Osteocyte (in vitro differentiated cells): ENCODE results near the gene PTPN12. TPM values are rescaled to one million over a fixed set of nuclear protein-coding genes. Genes with fewer than 3 reads are reported as not detected.

ENCODE experiments used
- DNase-seq: peaks from one replicate; pipeline ENCODE4 v3.0.0; 2021; ENCODE audit warnings: mixed read lengths; ENCODE audit not compliant: unreplicated experiment; ENCODE audit errors: extremely low spot score
- H3K27ac Mint-ChIP-seq: one replicate; pipeline ENCODE4 v1.8.0; 2021; ENCODE audit warnings: mild to moderate bottlenecking, mixed read lengths; ENCODE audit not compliant: unreplicated experiment
- H3K27me3 Mint-ChIP-seq: one replicate; pipeline ENCODE4 v1.8.0; 2021; ENCODE audit warnings: mixed read lengths; ENCODE audit not compliant: unreplicated experiment
- H3K36me3 Mint-ChIP-seq: one replicate; pipeline ENCODE4 v1.8.0; 2021; ENCODE audit warnings: mixed read lengths; ENCODE audit not compliant: unreplicated experiment
- H3K4me1 Mint-ChIP-seq: one replicate; pipeline ENCODE4 v1.8.0; 2021; ENCODE audit warnings: mixed read lengths; ENCODE audit not compliant: unreplicated experiment
- H3K4me3 Mint-ChIP-seq: one replicate; pipeline ENCODE4 v1.8.0; 2021; ENCODE audit warnings: mild to moderate bottlenecking, moderate library complexity, mixed read lengths; ENCODE audit not compliant: unreplicated experiment
- H3K9me3 Mint-ChIP-seq: one replicate; pipeline ENCODE4 v1.8.0; 2021; ENCODE audit warnings: mixed read lengths; ENCODE audit not compliant: unreplicated experiment
- total RNA-seq: library from RNA; stranded (reverse); gene quantifications from 2 replicates; pipeline ENCODE4 v1.2.1, GENCODE V29; 2021
- TF ChIP-seq, protein P1 (sequence below): fragments of 200-600 bp; sonication (generic); IDR thresholded peaks from 2 replicates; pipeline ENCODE4 v1.5.0; 2021; ENCODE audit warnings: antibody characterized with exemption, mild to moderate bottlenecking, moderate library complexity

PTPN12 gene
- total RNA-seq, 1 donor from 2014 or later: 85.4 TPM

DNA sequence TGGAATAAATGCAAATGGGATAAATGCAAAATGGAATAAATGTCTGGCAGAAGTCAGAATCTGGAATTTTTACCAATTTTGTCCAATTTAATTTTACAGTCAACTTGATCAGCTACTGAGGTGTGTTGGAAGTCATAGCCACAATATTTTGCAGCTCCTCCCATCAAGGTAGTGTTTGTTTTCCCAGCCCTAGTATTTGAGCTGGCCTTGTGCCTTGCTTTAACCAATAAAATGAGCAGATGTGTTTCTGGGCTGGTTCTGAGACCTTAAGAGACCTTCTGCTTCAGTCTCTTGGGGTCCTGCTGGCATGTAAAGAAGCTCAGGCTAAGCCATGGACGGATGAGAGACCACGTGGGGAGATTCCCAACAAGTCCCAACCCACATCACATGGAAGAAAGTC, 116.5 kb downstream of the PTPN12 start:
- no peaks in the 10 kb centered on the region for H3K9me3 Mint-ChIP-seq
- H3K27me3 Mint-ChIP-seq: no peaks in the 10 kb centered on the region
- no peak overlapping the region for H3K4me3 Mint-ChIP-seq
- H3K27ac Mint-ChIP-seq: no peak overlapping the region
- TF ChIP-seq, protein P1, sequence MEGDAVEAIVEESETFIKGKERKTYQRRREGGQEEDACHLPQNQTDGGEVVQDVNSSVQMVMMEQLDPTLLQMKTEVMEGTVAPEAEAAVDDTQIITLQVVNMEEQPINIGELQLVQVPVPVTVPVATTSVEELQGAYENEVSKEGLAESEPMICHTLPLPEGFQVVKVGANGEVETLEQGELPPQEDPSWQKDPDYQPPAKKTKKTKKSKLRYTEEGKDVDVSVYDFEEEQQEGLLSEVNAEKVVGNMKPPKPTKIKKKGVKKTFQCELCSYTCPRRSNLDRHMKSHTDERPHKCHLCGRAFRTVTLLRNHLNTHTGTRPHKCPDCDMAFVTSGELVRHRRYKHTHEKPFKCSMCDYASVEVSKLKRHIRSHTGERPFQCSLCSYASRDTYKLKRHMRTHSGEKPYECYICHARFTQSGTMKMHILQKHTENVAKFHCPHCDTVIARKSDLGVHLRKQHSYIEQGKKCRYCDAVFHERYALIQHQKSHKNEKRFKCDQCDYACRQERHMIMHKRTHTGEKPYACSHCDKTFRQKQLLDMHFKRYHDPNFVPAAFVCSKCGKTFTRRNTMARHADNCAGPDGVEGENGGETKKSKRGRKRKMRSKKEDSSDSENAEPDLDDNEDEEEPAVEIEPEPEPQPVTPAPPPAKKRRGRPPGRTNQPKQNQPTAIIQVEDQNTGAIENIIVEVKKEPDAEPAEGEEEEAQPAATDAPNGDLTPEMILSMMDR: no peak
- H3K36me3 Mint-ChIP-seq: peaks cover 16% of the 10 kb centered on the region
- peaks cover 8% of the 10 kb centered on the region for H3K4me1 Mint-ChIP-seq
- DNase-seq: no peak

DNA sequence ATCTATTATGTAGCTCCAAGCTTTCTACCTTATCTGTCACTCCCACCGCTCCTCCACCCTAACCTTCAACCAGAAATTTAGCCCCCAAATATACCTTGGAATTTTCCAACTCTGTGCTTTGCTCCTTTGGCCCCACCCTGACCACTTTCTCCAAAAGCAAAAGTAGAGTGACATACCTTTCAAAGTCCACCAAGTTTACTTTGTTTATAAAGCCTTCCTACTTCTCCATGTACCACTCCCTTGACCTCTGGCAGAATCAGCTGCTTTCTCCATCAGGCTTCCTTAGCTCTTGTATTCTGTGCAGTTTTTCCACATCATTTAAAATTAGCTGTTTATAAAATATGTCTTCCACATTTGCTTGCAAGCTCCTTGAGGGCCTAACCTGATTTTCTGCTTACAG, 118.3 kb downstream of the PTPN12 start:
- Mint-ChIP-seq H3K27ac (no peak overlapping the region), H3K9me3 (no peaks in the 10 kb centered on the region), H3K4me3 (no peak overlapping the region), H3K4me1 (no peaks in the 10 kb centered on the region), H3K27me3 (no peaks in the 10 kb centered on the region), H3K36me3 (peaks cover 22% of the 10 kb centered on the region)
- TF ChIP-seq, protein P1: no peak
- no peak for DNase-seq

DNA sequence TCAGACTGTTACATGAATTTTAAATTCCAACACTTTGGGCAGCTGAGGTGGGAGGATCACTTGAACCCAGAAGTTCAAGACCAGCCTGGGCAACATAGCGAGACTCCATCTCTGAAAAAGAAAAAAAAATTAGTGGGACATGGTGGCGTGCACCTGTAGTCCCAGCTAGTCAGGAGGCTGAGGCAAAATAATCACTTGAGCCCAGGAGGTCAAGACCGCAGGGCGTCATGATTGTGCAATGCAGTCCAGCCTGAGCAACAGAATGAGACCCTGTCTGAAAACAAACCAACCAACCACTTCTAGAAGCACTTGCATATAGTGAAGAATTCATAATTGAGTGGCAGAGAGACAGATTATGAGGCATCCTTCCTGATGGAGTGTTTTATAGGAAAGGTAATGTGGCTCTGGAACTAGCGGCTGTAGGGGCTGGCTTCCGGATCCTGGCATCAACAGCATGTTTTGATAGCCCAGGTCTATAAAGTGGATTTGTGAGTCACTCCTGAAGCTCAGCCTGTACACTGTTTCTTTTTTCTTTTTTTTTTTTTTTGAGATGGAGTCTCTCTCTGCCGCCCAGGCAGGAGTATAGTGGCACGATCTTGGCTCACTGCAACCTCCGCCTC, 118.9 kb downstream of the PTPN12 start:
- no peaks in the 10 kb centered on the region for H3K9me3 Mint-ChIP-seq
- no peak overlapping the region for H3K4me3 Mint-ChIP-seq
- no peak for DNase-seq
- no peaks in the 10 kb centered on the region for H3K27me3 Mint-ChIP-seq
- H3K27ac Mint-ChIP-seq: no peak overlapping the region
- TF ChIP-seq, protein P1: no peak
- H3K36me3 Mint-ChIP-seq: peaks cover 22% of the 10 kb centered on the region
- no peaks in the 10 kb centered on the region for H3K4me1 Mint-ChIP-seq

DNA sequence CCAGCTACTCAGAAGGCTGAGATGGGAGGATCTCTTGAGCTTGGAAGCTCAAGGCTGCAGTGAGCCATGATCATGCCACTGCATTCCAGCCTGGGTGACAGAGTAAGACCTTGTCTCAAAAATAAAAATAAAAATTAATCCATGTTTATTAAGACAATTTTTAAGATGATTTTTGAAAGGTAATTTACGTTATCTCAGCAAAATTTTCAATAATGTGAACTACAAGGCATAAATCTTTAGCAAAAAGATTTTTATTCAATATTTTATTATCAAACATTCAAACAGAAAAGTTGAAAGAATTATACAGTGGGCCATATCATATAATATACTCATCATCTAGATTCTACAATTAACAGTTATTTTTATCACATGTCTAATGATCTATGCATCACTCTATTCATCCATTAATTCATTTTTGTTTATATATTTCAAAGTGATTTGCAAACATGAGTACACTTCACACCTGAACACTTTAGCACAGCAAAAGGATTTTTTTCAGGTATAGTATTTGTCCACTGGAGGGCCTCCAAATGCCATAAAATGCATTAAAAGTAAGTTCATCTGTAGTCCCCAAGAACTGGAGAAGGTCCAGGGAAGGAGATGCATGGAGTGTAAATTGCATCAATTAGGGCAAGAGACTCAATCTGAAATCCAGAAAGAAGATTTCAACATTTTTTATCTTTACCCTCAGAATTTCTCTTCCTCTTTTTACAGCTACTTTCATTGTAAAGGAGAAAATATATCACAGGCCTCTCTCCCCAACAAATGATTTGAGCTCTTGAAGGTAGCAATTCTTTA, 120.5 kb downstream of the PTPN12 start:
- H3K27me3 Mint-ChIP-seq: no peaks in the 10 kb centered on the region
- H3K36me3 Mint-ChIP-seq: peaks cover 22% of the 10 kb centered on the region
- DNase-seq: no peak
- TF ChIP-seq, protein P1: peak; percentile 69
- H3K4me3 Mint-ChIP-seq: no peak overlapping the region
- no peak overlapping the region for H3K27ac Mint-ChIP-seq
- no peaks in the 10 kb centered on the region for H3K9me3 Mint-ChIP-seq
- H3K4me1 Mint-ChIP-seq: no peaks in the 10 kb centered on the region

DNA sequence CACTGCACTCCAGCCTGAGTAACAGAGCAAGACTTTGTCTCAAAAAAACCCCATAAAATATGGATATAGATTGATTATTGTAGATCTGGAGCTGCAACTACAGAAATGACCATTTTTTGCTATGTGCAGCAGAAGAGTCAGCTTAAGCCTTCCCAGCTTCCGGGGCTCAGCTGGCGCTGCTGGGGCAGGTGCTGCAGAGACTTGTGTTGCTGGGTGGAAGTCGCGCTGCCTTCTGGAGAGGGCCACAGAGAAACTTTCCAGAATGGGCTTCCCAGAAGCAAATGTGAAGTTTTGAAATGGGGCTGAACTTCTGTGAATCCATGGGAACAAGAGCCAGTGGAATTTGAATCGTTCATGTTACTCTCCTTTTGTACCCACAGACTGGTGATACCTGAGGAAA, 121.8 kb downstream of the PTPN12 start:
- peaks cover 18% of the 10 kb centered on the region for H3K36me3 Mint-ChIP-seq
- H3K27ac Mint-ChIP-seq: no peak overlapping the region
- TF ChIP-seq, protein P1: no peak
- no peak overlapping the region for H3K4me3 Mint-ChIP-seq
- peak; percentile 65 for DNase-seq
- no peaks in the 10 kb centered on the region for H3K9me3 Mint-ChIP-seq
- H3K27me3 Mint-ChIP-seq: no peaks in the 10 kb centered on the region
- H3K4me1 Mint-ChIP-seq: no peaks in the 10 kb centered on the region
